Stimulated activated CD8-positive, alpha-beta memory T cell treated with anti-CD3 and anti-CD28 coated beads, Interleukin-15, amount 100 ng/mL, for 48 hours (primary cell): Measurements from ENCODE around the gene COX5A.
A peak's percentile ranks its signal among the peaks of the same experiment; 100 is the strongest.

ENCODE experiments used
- DNase-seq, 2 donors: peaks; one replicate each; pipeline ENCODE4 v3.0.0-alpha.2; 2020; ENCODE audit warnings: low read depth in 2 of 2

The COX5A gene

DNA sequence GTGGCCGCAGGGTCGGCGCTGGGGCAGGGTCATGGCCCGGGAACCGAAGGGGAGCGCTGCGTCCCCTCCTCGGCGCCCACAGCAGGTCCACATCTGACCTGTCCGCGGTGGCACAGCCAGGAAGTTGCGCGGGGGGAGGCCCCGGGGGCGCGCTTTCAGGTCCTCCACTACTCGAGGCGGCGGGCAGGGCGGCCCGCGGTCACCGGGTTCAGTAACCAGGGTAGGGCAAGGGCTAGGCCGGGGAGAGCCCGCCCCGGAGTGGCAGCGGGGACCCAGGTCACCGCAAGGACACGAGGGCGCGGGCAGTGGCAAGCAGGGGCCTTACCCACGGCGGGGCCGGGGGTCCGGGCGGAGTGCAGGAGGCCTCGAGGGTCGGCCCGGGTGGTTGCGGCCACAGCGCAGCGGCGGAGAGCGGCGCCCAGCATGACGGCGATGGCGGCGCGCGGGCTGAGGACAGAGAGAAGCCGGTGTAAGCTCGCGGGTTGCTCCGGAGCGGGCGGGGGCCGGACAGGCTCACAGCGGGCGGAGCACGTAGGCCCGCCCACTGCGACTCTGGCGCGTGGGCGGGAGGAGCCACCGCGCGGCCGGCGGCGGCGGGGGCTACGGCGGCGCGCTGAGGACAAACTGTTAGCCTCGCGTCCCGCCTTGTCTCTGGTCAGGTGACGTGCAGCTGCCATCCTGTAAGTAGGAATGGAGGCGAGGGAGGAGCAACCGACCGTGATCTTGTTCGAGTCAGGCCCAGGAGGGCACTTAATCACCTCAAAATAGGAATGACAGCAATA is at the start of gene COX5A:
TSS of gene COX5A (minus strand) at position 484 of the 782 bp plus-strand sequence. CDS start at position 425, 59 bp downstream.
- DNase-seq, result peak; percentile 87 to 92

DNA sequence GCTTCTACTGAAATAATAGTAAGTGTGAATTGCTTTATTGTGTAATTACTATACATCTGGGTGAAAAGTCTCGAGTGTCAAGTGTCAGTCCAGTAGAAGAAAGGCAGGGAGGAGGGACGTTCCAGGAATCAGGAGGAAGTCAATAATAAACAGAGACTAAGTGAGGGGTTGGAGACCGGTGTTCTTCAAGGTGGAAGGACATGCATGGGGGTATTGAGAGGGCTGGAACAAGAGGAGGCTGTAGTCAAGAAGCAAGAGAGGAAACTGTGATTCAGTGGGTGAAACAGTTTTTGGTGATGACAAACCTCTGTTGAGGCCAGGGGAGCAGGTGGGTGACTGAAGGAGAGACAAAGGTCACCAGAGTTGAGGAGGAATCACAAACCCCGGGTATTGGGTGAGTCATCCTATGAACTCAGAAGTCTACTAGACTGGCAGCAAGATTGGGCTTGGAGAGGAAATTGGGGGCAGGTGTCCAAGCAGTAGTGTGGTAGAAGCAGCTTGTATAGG is 45.9 kb upstream of the COX5A start:
- DNase-seq, result peak; percentile 60 to 61

- no peak for DNase-seq
Observed at GRCh38 chr15:74982183-74982582, 44.3 kb upstream of the COX5A start.

DNA sequence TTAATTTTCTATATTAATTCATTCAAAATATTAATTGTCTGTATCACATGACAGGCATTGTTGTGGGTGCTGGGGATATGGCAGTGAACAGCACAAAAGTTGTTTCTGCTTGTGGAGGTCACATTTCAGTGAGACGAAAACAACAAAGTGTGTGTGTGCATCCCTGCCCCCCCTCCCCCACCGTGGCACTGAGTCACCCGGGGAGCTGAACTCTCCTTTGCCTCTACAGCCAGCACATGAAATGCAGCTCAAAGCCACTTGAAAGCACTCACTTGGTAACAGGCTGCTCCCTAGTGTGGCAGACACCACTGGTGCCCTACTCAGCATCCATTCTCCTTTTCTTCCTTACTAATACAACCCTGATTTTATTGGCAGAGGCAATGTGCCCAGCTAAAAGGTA is 40.6 kb upstream of the COX5A start:
- peak; percentile 51 to 53 for DNase-seq

DNA sequence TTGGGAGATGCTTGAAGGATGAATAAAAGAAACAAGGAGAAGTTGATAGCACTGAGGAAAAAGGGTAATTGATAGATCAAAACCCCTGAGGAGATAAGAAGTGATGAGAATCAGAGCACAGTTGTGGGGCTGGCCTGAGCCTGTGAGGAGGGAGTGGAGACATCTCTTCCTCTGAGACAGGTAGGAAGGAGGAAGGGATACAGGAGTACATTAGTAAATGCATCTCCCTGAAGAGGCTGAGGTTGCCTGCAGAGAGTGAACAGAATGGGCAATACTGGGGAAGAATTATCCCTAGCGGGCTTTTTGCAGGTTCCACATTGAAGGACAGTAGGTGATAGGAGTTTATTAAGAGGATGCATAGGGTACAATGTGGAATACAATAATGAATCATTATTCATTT is 40.2 kb upstream of the COX5A start:
- DNase-seq, result no peak

DNA sequence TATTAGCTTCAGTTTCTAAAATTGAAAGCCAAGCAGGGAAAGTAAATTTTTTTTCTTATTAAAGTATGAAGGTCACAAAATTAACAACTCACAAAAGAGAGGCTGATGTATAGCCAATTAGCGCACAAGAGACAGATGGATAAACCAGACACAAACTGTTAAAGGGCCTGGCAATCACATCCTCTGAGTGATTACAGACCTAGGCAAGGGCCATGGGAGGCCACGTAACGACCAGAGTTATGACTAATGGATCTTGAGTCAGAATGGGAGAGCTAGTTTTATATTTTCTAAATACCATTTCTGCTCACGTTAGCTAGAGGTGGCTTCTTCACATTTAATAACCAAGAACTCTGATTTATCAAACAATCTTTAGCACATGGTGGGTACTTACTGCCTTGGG is 39.7 kb upstream of the COX5A start:
- DNase-seq, result no peak

GRCh38 chr15:74976159-74976558 is 38.3 kb upstream of the COX5A start:
- no peak for DNase-seq

GRCh38 chr15:74967670-74968069 is 29.8 kb upstream of the COX5A start:
- no peak for DNase-seq

DNA sequence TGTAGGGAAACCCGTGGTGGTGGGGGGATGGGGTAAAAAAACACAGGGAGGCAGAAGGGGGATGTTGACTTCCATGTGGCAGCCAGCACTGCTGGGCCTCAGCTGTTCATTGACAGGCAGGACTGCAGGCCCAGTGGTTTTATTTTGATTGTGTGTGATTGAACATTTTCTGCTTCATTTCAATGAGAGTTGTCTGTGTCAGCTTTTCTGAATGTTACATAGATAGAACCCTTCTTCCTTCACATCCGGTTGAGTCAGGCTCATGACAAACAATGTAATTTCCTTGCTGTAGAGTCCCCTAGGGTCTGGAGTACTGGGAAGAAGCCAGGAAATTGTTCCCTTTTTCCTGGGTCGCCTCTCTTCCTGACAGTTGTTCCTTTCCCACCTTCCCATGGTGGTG is 26.9 kb upstream of the COX5A start:
- DNase-seq, result no peak

DNA sequence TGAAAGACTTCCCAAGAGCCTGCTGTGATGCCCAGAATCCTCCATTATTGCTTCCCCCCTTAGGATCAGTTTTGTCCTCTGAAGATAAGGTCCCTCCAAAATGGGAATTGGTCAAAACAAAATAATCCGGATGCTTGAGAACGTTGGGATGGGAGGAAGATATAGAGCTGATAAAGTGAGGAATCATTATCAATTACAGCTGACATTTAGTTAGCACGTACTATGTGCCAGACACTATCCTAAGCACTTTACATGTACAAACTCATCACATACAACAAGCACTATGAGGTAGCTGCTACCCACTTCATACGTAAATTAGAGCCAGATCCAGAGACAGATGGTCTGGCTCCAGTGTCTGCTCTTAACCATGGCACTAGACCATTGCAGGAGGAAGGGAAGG is 25.3 kb upstream of the COX5A start:
- DNase-seq, result no peak

- DNase-seq, result no peak
Observed at GRCh38 chr15:74962671-74963070, 24.8 kb upstream of the COX5A start.

DNA sequence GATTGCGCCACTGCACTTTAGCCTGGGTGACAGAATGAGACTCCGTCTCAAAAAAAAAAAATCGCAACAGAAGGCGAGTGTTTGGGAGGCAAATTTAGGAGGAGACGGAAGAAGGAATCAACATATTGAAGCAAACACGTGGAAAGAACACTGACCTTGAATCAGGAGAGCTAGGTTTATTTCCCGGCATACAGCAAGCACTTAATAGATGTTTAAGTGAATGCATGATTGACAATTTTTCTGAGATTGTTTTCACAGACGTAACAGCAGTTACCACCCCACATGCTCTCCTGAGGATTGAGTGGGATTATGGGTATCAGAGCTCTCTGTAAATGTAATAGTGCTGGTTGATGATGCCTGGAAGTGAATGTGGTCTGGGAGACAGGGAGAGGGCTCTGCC is 24.3 kb upstream of the COX5A start:
- no peak for DNase-seq

DNA sequence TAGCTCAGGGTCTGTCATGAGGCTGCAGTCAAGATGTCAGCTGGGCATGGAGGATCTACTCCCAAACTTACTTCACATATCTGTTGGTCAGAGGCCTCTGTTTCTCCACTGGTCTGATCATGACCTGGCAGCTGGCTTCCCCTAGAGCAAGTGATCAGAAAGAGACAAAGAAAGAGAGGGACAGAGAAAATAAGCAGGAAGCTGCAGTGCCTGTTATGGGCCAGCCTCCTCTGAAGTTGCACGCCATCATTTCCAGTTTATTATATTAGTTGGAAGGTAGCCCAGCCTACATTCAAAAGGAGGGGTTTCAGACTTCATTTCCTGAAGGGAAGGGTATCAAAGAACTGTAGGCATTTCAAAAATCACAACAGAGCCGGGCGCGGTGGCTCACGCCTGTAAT is 23.7 kb upstream of the COX5A start:
- no peak for DNase-seq

DNA sequence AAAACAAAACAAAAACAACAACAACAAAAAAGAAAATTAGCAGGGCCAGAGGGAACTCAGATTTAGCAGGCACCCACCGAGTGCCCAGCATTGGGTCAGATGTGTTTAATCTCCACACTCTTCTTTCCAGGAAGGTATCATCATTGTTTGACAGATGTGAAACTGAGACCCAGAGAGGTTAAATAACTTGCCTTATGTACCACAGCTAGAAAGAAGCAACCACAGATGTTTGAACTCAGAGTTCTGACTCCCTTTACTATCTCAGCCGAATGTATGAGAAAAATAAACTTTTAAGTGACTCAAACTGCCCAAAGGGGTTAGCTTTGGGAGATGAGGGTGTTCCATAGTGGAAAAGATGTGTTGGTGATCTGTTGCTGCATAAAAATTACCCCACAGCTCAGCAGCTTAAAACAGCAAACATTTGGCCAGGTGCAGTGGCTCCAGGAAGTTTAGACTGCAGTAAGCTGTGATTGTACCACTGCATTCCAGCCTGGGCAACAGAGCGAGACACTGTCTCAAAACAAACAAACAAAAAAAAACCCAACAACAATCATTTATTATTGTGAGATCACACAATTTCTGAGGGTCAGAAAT is 23.2 kb upstream of the COX5A start:
- no peak for DNase-seq

DNA sequence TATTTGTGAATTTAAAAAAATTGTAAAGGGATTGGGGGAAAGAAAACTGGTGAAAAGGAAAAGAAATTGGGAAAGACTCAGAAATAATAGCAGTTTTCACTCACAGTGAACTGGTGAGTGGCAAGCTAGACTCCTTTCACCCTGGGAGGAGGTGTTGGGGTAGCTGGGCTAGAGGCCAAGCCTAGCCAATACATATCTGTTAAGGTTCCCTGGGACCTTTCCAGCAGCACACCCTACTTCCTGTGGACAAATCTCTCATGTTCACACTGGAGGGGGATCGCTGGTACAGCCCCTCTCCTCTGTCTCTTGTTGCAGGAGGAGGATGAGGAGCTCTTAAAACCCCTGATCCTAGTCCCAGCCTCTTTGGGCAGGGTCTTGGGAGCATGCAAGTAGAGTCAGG is 22.4 kb upstream of the COX5A start:
- no peak for DNase-seq

DNA sequence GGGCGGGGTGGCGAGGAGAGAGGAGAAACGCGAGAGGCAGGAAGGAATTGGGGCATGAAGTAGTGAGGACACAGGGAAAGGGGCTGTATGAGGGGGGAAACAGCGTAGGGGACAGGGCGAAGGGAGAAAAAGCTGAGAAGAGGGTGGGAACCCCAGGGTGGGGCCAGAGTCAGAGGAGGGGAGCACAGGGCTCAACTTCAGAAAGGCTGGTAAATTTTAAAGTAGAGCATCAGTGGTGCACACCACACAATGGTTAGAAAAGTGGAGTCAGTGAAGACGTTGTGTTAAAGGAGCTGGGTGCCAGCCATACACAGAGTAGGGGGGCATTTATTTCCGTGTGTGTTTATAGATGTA is 21.7 kb upstream of the COX5A start:
- no peak for DNase-seq

- no peak for DNase-seq
Observed at GRCh38 chr15:74958908-74959585, 21.2 kb upstream of the COX5A start.

DNA sequence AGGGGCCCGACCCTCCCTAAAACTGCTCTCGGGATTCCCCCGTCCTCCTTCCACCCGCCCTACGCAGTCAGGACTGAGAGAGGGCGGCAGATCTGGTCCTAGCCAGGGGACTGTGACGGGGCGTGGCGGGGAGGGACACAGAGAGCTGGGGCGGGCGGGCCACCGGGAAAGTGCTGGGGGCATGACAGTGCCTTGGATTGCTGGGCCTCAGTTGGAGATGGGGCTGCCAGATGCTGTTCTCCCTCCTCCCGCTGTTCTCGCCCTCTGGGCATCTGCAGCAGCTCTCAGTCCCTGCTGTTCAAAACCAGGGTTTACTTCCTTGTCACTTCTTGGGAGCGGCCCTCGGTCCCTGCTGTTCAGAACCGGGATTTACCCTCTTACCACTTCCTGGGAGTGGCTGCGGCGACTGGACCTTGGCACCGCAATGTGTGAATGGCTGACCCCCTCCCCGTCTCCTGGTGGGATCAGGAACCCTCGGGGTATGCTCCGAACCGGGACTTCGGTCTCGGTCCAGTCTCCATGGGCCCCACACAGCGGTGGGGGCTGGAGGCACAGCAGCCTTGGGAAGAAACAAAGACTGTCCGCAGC is 20.5 kb upstream of the COX5A start:
- no peak for DNase-seq

- no peak for DNase-seq
Observed at GRCh38 chr15:74957476-74958035, 19.7 kb upstream of the COX5A start.

GRCh38 chr15:74956648-74957475 is 19.0 kb upstream of the COX5A start, which contains the start of gene RPP25:
Gene RPP25 (minus strand): TSS chr15:74956772. CDS start chr15:74956583, 189 bp downstream.
- peak; percentile 66 to 67 for DNase-seq
